Brain pericyte (primary cell): ENCODE data around the gene CDK19.
"Not testable (repeated sequence)": the region's sequence is repeated elsewhere in the genome, so short reads cannot be mapped to it uniquely, and the experiment has no call there.

Experiments used
- DNase-seq: peaks from one replicate; pipeline ENCODE4 v3.0.0-alpha.2; 2012; ENCODE audit warnings: low read depth, low spot score

The CDK19 gene

GRCh38 chr6:110813338-110814101 lies 1.7 kb downstream of the CDK19 start:
- no peak for DNase-seq

DNA sequence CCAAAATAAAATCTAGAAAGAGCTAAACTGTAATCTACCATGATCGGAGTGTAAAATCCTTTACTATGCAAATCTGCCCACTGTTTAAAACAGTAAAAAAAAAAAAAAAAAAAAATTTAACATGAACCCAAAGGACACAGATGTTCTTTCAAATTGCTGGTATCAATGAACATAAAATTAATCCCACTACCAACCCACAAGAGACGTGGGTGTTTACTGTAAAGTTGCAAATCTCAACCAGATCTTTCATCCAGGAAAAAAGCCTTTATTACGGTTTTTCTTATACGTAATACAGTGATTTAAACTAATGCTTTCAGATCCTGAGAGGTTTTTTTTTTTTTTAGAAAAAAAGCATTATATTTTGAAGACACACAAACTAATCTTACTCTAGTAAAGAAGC lies 2.5 kb downstream of the CDK19 start:
- DNase-seq = no peak

DNA sequence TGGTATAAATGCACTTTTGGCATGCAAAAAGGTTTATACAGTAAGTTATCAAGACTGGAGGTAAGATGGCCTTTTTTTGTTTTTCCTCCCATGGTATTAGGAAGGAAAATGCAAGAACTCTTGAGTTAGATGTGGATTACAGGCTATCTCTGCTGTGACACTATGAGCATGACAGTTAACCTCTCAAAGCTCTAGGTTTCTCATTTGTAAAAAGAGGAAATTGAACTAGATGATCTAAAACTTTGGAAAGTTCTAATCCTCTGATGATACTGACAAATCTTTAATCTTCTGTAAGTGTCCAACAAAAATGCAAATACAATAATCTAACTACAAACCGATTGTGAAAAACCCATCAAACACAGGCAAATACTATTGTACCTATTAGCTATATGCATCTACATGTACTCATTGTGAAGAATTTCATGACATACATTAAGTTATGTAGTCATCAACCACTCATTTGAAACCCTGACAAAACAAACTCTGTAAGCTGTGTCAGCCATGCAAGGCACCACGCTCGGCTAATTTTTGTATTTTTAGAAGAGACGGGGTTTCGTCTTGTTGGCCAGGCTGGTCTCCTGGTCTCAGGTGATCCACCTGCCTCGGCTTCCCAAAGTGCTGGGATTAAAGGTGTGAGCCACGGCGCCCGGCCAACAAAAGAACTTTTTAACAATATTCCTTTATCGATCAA lies 4.2 kb downstream of the CDK19 start:
- no peak for DNase-seq

GRCh38 chr6:110809792-110810191 lies 5.5 kb downstream of the CDK19 start:
- DNase-seq = no peak

DNA sequence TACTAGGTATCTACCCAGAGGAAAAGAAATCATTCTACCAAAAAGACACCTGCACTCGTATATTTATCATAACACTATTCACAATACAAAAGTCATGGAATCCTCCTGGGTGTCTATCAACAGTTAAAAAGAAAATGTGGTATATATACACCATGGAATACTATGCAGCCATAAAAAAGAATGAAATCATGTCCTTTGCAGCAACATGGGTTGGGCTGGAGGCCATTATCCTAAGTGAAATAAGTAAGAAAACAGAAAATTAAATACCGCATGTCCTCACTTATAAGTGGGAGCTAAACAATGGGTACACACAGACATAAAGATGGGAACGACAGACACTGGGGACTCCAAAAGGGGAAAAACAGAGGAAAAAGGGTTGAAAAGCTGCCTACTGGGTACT lies 13.1 kb downstream of the CDK19 start:
- DNase-seq = not testable (repeated sequence)

- no peak for DNase-seq
These were observed 14.5 kb downstream of the CDK19 start for GRCh38 chr6:110800839-110801196.

- no peak for DNase-seq
These were observed 15.0 kb downstream of the CDK19 start for GRCh38 chr6:110800196-110800838.

GRCh38 chr6:110799655-110800054 lies 15.6 kb downstream of the CDK19 start:
- DNase-seq = no peak

GRCh38 chr6:110799189-110799588 lies 16.1 kb downstream of the CDK19 start:
- no peak for DNase-seq

DNA sequence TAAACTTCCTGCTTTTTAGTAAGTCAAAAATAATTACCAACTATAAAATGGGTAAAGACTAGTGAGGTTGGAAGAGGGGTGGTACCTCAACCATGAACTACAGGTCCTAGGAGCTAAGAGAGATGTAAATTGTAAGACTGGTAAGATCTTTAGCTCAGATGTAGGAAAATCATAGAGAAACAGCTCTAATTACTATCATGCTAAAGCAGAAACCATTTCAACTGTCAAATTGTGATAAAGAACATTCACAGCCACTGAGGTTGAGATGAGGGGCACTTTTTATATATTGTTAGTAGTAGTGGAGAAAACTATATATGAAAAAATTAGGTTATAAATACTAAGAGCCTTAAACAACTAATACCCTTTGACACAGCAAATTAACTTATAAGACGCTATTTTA lies 20.0 kb downstream of the CDK19 start:
- DNase-seq = no peak

DNA sequence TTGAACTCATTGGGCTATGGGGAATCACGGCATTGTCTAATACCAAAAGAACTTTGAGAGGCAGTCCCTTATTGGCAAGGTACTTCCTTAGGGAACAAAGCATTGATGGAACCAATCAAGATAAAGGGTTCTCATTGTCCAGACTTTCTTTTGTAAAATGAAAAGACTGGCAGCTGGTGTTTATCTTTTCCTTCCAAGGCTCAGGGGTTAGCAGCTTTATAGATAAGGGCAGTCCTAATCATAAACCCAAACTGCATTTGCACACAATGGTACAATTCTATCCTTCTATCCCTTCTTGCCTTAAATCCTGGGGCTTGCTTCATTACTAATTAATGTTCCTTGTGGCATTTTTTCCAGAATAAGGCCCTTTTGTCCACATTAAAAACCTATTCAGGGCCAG lies 28.6 kb downstream of the CDK19 start:
- DNase-seq = no peak

- no peak for DNase-seq
These were observed 29.0 kb downstream of the CDK19 start for GRCh38 chr6:110786271-110786670.

DNA sequence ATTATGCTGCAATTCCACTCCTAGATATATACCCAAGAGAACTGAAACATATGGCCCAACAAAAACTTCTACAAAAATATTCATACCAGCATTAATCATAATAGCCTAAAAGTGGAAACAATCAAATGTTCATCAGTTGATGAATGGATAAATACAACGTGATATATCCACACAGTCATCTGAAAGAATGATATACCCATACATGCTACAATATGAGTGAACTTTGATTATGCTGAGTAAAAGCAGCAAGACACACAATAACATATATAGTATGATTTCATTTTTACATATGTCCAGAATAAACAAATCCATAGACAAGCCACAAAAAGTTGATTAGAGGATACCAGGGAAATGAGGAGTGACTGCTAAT lies 30.7 kb downstream of the CDK19 start:
- DNase-seq = no peak

DNA sequence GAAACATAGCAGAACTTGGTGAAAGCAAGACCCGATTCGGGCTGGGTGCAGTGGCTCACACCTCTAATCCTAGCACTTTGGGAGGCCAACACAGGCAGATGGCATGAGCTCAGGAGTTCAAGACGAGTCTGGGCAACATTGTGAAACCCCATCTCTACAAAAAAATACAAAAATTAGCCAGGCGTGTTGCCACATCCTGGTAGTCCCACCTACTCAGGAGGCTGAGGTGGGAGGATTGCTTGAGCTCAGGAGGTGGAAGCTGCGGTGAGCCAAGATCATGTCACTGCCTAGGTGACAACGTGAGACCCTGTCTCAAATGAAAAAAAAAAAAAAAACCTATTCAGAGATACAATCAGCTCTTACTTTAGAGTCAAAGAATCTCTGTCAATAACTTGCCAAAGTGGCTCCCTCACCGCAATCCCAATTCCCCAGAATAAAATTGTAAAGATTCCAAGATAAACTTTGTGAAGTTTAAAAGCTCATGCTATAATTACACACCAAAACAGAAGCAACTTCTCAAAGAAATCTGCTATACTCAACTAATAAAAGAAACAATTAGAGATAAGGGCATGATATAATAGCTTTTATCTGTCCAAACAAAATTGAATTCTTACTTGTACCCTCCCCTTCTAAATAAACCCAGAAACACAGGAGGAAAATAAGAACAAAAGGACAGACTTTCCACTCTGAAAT lies 33.6 kb downstream of the CDK19 start:
- no peak for DNase-seq

- DNase-seq = no peak
These were observed 36.9 kb downstream of the CDK19 start for GRCh38 chr6:110778333-110778732.

DNA sequence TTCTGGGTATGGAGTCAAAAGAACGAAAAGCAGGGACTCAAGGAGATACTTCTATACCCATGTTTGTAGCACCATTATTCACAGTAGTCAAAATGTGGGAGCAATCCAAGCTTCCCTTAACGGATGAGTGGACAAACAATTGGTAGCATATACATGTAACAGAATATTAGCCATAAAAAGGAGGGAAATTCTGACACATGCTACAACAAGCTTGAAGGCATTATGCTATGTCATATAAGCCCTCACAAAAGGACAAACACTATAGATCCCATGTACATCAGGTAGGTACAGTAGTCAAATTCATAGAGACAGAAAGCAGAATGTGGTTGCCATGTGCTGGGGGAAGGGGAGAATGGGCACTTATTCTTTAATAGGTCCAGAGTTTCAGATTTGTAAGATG lies 37.6 kb downstream of the CDK19 start:
- DNase-seq = no peak

DNA sequence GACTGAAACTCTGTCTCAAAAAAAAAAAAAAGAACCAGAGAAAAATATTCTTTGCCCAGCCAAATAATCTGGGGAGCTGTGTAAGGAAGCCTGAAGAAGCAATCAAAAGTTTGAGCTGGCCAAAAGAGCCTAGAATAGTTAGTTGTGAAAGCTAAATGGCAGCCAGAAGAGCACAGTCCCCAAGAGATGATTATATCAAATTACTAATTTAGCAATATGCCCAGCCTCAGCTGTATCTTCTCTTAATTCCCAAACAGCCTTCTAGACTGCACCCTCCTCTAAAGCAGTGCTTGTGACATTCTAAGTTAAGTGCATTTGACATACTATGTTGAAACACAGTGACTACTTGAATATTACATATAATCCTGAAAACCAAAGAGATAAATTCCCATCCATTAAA lies 38.9 kb downstream of the CDK19 start:
- no peak for DNase-seq

DNA sequence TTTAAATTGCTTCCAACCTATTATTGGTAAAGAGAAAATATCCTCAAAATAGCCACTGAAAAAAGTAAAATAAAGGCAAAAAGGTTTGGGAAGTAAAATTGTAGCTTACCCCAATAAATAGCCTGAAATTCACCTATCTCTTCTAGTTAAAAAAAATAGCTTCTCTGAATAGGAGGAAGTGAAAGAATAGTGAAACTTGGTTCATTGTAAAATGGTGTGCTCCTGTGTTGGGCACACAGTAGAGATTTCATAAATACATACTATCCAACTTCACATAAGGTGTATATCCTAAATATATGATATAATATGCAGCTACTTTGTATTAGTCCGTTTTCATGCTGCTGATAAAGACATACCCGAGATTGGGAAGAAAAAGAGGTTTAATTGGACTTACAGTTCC lies 45.3 kb downstream of the CDK19 start:
- DNase-seq = no peak

DNA sequence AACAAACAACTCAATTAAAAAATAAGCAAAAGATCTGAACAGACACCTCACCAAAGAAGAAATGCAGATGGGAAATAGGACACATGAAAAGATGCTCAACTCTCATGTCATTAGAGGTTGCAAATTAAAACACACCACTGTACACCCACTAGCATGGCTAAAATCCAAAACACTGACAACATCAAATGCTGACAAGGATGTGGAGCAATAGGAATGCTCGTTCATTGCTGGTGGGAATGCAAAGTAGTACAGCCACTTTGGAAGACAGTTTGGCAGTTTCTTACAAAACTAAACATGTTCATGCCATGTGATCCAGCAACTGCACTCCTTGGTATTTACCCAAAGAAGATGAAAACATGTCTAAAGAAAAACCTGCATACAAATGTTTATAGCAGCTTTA lies 47.2 kb downstream of the CDK19 start:
- no peak for DNase-seq

DNA sequence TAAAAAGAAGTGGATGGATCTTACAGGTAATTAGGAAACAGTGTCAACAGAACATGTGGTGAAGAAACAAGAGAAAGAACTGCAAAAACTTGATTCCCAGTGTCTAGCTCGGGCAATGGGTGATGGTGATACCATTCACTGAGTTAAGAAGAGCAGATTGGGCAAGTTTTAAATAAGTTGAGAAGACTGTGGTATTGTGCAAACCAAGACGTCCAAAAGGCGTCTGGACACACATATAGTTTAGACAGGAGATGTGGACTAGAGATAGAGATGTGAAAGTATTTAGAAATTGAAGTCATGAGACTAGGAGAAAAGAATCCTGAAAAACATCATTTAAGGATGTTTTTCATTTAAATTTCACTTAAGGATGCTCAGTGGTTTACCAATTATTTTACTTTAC lies 53.9 kb downstream of the CDK19 start:
- DNase-seq = no peak

- DNase-seq = no peak
These were observed 54.7 kb downstream of the CDK19 start for GRCh38 chr6:110760589-110760988.

DNA sequence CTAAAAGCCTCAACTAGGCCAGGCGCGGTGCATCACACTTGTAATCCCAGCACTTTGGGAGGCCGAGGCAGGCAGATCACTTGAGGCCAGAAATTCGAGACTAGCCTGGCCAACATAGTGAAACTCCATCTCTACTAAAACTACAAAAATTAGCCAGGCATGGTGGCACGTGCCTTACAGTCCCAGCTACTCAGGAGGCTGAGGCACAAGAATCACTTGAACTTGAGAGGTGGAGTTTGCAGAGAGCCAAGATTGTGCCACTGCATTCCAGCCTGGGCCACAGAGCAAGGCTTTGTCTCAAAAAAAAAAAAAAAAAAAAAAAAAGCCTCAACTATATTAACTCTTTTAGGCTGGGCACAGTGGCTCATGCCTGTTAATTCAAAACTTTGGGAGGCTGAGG lies 55.2 kb downstream of the CDK19 start:
- not testable (repeated sequence) for DNase-seq
